Measurements from ENCODE around the gene SIX4.

SIX4 gene

DNA sequence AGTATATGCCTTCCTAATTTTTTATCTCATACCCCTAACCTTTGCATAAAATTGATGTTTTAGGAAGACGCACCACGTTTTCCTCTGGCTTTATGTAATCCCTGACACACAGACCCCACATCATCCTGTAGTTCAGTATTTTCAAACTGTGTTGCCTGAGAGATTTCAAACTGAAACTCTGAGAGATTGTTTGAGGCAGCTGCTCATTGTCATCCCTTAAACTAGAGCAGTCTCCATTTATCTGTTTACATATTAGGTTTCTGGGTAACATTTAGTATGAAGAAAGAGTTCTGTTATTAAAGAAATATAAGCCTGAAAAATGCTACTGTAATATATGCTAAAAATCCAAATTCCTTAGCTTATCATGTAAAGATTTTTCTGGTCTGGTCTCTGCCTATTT is 34.7 kb upstream of the SIX4 start:
- in situ Hi-C loops (cut with MboI; ENCODE audit: low sequenced_read_pairs, unreplicated experiment): no loop called here
- no peak for DNase-seq (ENCODE audit: low spot score)
- TF ChIP-seq, protein P1, sequence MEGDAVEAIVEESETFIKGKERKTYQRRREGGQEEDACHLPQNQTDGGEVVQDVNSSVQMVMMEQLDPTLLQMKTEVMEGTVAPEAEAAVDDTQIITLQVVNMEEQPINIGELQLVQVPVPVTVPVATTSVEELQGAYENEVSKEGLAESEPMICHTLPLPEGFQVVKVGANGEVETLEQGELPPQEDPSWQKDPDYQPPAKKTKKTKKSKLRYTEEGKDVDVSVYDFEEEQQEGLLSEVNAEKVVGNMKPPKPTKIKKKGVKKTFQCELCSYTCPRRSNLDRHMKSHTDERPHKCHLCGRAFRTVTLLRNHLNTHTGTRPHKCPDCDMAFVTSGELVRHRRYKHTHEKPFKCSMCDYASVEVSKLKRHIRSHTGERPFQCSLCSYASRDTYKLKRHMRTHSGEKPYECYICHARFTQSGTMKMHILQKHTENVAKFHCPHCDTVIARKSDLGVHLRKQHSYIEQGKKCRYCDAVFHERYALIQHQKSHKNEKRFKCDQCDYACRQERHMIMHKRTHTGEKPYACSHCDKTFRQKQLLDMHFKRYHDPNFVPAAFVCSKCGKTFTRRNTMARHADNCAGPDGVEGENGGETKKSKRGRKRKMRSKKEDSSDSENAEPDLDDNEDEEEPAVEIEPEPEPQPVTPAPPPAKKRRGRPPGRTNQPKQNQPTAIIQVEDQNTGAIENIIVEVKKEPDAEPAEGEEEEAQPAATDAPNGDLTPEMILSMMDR (IDR thresholded peaks at IDR 0.05; ENCODE audit: borderline replicate concordance, control extremely low read depth, extremely low read depth, insufficient read depth, missing control alignments): no peak

DNA sequence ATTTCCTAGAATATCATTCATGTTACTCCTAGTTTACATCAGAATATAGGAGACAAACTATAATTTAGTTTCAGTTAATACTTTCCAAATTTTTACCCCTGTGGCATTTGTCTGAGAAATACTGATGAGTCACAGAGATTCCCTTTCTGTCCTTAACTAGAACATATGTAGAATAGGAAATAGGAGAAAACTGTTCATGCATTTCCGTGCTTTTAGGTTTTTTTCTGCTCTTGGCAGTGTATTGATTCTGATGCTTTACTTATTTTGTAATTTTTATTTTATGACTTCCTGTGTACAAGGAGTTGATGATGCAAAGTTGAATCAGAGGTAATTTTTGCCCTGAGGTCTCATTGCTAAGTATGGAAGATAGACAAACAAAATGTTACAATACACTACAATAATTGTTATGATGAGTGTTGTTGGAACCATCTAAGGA is 33.4 kb upstream of the SIX4 start:
- TF ChIP-seq, protein P1 (IDR thresholded peaks at IDR 0.05; ENCODE audit: borderline replicate concordance, control extremely low read depth, extremely low read depth, insufficient read depth, missing control alignments): no peak
- in situ Hi-C loops (cut with MboI; ENCODE audit: low sequenced_read_pairs, unreplicated experiment): no loop called here
- no peak for DNase-seq (ENCODE audit: low spot score)

DNA sequence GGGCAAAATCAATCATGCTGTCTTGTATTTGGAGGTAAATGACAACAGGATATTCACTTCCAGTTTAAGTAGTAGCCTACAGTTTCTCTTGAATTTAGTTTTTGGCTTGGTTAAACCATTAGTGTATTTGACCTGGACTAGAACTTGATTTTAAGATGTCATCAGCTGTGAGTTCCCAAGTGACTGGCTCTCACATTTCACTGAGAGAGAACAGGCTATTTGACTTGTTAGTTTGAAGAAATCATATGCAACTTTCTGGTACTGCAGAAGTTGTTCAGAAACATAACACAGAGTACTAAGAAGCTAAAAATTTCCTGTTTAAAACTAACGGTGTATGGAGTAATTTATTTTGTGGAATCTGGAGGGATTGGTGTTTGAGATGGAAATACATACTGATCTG is 32.7 kb upstream of the SIX4 start:
- TF ChIP-seq, protein P1 (IDR thresholded peaks at IDR 0.05; ENCODE audit: borderline replicate concordance, control extremely low read depth, extremely low read depth, insufficient read depth, missing control alignments): no peak
- no peak for DNase-seq (ENCODE audit: low spot score)
- in situ Hi-C loops (cut with MboI; ENCODE audit: low sequenced_read_pairs, unreplicated experiment): no loop called here

DNA sequence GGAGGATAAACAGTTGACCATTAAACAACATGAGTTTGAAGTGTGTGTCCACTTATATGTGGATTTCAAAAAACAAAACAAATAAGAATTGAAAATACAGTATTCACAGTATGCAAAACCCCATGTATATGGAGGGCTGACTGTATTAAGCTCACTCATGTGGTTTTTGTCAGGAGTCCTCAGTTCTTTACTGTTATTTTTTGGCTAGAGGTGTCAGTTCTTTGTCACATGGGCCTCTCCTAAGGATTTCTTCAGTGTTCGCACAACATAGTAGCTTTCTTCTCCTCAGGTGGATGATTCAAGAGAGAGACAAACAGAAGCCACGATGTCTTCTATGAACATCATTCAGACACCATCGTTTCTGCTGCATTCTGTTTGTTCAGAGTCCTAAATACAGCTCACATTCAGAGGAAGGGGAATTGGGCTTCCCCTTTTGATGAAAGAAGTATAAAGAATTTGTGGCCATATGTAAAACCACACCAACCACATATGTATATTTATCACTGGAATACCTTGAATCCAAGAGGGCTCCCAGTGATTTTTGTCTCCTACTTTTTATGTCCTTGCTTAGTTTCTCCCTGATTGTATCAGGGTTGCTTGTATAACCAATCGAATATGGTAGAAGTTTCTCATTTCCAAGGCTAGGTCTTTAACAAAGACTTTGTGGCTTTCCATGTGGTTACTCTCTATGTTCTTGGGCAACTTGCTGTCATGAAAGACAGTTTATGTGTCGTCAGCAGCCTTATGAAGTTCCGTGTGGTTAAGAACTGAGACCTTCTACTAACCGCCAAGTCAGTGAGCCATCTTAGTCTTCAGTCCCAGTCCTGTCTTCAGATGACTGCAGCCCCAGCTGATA is 29.3 kb upstream of the SIX4 start:
- in situ Hi-C loops (cut with MboI; ENCODE audit: low sequenced_read_pairs, unreplicated experiment): no loop called here
- DNase-seq (ENCODE audit: low spot score): peak; percentile 79
- TF ChIP-seq, protein P1 (IDR thresholded peaks at IDR 0.05; ENCODE audit: borderline replicate concordance, control extremely low read depth, extremely low read depth, insufficient read depth, missing control alignments): no peak

DNA sequence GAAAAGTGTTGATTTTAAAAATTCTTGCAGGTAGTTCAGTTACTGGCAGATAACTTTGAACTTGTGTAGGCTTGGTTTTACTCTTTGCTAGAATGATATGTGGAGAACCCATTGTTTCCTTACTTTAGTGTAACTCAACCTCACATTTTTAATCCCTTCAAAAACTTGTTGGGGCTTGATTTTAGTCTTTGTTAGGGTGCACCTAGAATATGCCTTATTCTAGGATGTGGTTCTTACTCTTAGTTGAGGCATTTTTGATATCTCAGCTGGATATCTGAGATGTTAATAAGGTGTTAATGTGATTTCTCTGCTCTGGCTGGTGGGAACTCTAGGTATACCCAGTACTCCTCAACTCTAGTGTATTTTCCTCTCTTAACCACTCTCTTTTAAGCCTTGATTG is 20.4 kb upstream of the SIX4 start:
- DNase-seq (ENCODE audit: low spot score): no peak

DNA sequence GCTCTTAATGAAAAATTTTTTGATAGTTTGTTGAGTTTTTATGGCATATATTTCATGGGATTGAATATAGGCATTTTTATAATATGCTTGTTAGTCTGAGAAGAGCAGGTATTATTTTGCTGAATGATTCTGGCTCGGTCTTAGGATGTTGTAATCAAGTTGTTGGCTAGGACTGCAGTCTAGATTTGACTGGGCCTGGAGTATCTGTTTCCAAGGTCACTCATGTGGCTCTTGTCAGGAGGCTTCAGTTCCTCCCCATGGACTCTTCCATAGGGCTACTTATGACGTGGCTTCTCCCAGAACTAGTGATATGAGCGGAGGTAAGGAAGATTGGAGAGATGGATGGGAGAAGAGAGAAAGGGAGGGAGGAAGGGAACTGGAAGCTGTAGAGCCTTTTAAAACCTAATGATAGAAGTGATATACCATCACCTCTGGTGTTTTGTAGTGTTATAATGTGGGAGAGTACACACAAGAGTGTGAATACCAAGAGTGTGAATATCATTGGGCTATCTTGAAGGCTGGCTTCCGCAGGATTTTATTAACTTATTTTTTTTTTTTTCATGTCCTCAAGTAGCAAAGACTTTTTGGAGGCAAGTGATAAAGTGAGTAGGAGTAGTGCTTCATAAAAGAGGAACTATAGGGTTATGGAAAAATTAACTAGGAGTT is 14.8 kb upstream of the SIX4 start:
- TF ChIP-seq, protein P1 (IDR thresholded peaks at IDR 0.05; ENCODE audit: borderline replicate concordance, control extremely low read depth, extremely low read depth, insufficient read depth, missing control alignments): no peak
- in situ Hi-C loops (cut with MboI; ENCODE audit: low sequenced_read_pairs, unreplicated experiment): no loop called here
- no peak for DNase-seq (ENCODE audit: low spot score)

More for the DNA sequence above, 20.4 kb upstream of the SIX4 start:
- TF ChIP-seq, protein P1 (IDR thresholded peaks at IDR 0.05; ENCODE audit: borderline replicate concordance, control extremely low read depth, extremely low read depth, insufficient read depth, missing control alignments): no peak
- in situ Hi-C loops (cut with MboI; ENCODE audit: low sequenced_read_pairs, unreplicated experiment): no loop called here
